ENCODE results near the gene OSBPL9.

The OSBPL9 gene

DNA sequence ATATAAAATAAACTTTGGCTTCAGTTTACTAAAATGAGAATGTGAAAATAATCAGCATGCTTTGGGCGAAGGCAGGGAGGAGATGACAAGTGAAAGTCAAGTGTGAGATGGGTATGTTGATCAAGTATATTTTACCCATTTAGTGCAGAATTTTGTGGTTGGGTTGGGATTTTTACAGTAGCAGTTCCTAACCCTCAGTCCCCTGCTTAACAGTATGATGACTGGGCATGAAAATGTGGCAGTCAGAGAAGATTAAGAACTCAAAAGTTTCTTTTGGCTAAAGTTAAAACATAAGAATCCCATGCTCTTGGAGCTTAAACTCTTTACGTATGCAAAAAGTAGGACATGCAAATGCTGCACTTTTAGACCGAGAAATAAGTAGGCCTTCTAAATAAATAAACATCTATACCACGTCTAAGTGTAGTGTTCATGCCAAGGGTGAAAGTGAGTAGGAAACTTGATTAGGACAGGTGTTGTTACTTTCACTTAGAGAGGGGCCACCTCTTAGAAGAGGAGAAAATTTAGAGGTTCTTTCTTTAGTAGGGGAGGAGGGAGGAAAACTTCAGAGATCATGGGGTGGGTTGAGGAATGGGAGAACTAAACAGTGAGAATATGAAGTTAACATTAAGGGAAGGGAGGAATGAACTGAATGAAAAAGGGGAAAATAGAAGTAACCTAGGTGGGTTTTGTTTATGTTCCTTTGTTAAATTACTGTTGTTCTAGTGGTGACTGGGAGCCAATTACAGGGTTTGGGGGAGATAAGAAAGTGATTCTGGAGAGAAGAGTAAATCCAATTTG lies 127.8 kb downstream of the OSBPL9 start:
- Histone ChIP-seq H3K36me3 (peaks cover 10% of the 10 kb centered on the region), H3K27me3 (no peaks in the 10 kb centered on the region), H3K9me3 (no peaks in the 10 kb centered on the region), H3K4me1 (ENCODE audit: control insufficient read depth in 1 of 2, insufficient read depth in 1 of 2, low read depth in 1 of 2, low read length in 1 of 2) (peaks cover 0 to 9% of the 10 kb centered on the region in 2 experiments), H3K27ac (no peak overlapping the region), H3K4me3 (ENCODE audit: low read depth in 1 of 2, low read length in 1 of 2) (no peak overlapping the region)
- TF ChIP-seq, protein P1, sequence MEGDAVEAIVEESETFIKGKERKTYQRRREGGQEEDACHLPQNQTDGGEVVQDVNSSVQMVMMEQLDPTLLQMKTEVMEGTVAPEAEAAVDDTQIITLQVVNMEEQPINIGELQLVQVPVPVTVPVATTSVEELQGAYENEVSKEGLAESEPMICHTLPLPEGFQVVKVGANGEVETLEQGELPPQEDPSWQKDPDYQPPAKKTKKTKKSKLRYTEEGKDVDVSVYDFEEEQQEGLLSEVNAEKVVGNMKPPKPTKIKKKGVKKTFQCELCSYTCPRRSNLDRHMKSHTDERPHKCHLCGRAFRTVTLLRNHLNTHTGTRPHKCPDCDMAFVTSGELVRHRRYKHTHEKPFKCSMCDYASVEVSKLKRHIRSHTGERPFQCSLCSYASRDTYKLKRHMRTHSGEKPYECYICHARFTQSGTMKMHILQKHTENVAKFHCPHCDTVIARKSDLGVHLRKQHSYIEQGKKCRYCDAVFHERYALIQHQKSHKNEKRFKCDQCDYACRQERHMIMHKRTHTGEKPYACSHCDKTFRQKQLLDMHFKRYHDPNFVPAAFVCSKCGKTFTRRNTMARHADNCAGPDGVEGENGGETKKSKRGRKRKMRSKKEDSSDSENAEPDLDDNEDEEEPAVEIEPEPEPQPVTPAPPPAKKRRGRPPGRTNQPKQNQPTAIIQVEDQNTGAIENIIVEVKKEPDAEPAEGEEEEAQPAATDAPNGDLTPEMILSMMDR (IDR thresholded peaks at IDR 0.05) = no peak

GRCh38 chr1:51745304-51745570 lies 128.3 kb downstream of the OSBPL9 start:
- H3K9me3 ChIP-seq = no peaks in the 10 kb centered on the region
- no peaks in the 10 kb centered on the region for H3K27me3 ChIP-seq
- peaks cover 10% of the 10 kb centered on the region for H3K36me3 ChIP-seq
- no peak overlapping the region for H3K4me3 ChIP-seq (ENCODE audit: low read depth in 1 of 2, low read length in 1 of 2)
- TF ChIP-seq, protein P1 (IDR thresholded peaks at IDR 0.05) = no peak
- no peak overlapping the region for H3K27ac ChIP-seq
- peaks cover 0 to 9% of the 10 kb centered on the region in 2 experiments for H3K4me1 ChIP-seq (ENCODE audit: control insufficient read depth in 1 of 2, insufficient read depth in 1 of 2, low read depth in 1 of 2, low read length in 1 of 2)

GRCh38 chr1:51749151-51749550 lies 132.3 kb downstream of the OSBPL9 start:
- Histone ChIP-seq H3K9me3 (no peaks in the 10 kb centered on the region), H3K27me3 (no peaks in the 10 kb centered on the region), H3K27ac (no peak overlapping the region), H3K4me3 (ENCODE audit: low read depth in 1 of 2, low read length in 1 of 2) (no peak overlapping the region), H3K4me1 (ENCODE audit: control insufficient read depth in 1 of 2, insufficient read depth in 1 of 2, low read depth in 1 of 2, low read length in 1 of 2) (no peaks in the 10 kb centered on the region), H3K36me3 (peaks cover 27% of the 10 kb centered on the region)
- TF ChIP-seq, protein P1 (IDR thresholded peaks at IDR 0.05) = no peak

DNA sequence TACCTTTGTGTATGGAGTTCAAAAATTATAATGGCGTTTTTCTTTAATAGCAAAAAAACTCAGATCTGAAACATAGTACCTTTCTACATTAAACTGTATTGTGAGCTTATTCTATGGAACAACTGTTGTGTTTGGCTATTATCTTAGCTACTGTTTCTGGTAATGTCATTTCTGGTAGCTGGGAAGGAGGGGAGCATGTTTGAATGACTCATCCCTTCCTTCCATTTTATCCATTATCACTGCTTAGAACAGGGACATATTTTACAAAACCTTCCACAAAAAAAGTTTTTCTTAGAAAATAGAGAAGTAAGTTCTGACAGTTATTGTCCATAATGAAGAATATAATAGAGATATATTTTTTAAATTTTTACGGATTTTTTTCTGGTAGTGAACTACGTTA lies 133.3 kb downstream of the OSBPL9 start:
- no peak overlapping the region for H3K27ac ChIP-seq
- TF ChIP-seq, protein P1 (IDR thresholded peaks at IDR 0.05) = no peak
- H3K36me3 ChIP-seq = peaks cover 30% of the 10 kb centered on the region

DNA sequence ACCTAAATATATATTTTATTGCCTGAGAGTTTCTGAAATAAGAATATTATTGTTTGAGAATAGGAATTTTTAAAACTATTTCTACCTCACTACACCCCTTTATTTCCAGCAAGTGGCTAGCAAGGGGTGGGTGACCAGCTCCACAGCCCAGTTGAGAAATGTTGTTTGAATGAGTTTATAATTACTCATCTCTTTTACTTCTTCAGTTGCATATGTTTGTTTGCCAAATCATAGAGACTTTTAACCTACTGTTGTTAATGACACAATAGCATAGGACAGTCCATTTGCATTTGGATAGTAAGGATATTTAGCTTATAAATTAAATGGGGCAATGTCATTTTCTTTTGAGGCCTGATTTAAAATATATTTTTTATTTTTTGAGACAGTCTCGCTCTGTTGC lies 133.8 kb downstream of the OSBPL9 start:
- no peaks in the 10 kb centered on the region for H3K4me1 ChIP-seq (ENCODE audit: control insufficient read depth in 1 of 2, insufficient read depth in 1 of 2, low read depth in 1 of 2, low read length in 1 of 2)
- no peak overlapping the region for H3K4me3 ChIP-seq (ENCODE audit: low read depth in 1 of 2, low read length in 1 of 2)
- H3K36me3 ChIP-seq = peaks cover 35% of the 10 kb centered on the region
- TF ChIP-seq, protein P1 (IDR thresholded peaks at IDR 0.05) = no peak
- H3K27ac ChIP-seq = no peak overlapping the region
- H3K9me3 ChIP-seq = no peaks in the 10 kb centered on the region
- no peaks in the 10 kb centered on the region for H3K27me3 ChIP-seq

More for the DNA sequence above, 133.3 kb downstream of the OSBPL9 start:
- H3K4me3 ChIP-seq (ENCODE audit: low read depth in 1 of 2, low read length in 1 of 2) = no peak overlapping the region
- no peaks in the 10 kb centered on the region for H3K9me3 ChIP-seq
- H3K27me3 ChIP-seq = no peaks in the 10 kb centered on the region
- H3K4me1 ChIP-seq (ENCODE audit: control insufficient read depth in 1 of 2, insufficient read depth in 1 of 2, low read depth in 1 of 2, low read length in 1 of 2) = no peaks in the 10 kb centered on the region
